ENCODE measurements around the gene TMEM120B.

- TF ChIP-seq CTCF (conservative IDR thresholded peaks at IDR 0.05; ENCODE audit: low read depth, low read length) (no peak), EZH2 (IDR thresholded peaks at IDR 0.05; ENCODE audit: low read length, unreplicated experiment) (no peak)
These were observed 23.1 kb upstream of the TMEM120B start for GRCh38 chr12:121689430-121689829.
